Activated CD4-positive, alpha-beta T cell treated with anti-CD3 and anti-CD28 coated beads, Interleukin-2, amount 50 U/mL, for 16 hours (primary cell): ENCODE measurements around the gene ZPBP2.
"Not testable (repeated sequence)": the region's sequence is repeated elsewhere in the genome, so short reads cannot be mapped to it uniquely, and the experiment has no call there.

Experiments
- DNase-seq: peaks from one replicate; pipeline ENCODE4 v3.0.0-alpha.2; 2020

Gene ZPBP2, protein sequence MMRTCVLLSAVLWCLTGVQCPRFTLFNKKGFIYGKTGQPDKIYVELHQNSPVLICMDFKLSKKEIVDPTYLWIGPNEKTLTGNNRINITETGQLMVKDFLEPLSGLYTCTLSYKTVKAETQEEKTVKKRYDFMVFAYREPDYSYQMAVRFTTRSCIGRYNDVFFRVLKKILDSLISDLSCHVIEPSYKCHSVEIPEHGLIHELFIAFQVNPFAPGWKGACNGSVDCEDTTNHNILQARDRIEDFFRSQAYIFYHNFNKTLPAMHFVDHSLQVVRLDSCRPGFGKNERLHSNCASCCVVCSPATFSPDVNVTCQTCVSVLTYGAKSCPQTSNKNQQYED

DNA sequence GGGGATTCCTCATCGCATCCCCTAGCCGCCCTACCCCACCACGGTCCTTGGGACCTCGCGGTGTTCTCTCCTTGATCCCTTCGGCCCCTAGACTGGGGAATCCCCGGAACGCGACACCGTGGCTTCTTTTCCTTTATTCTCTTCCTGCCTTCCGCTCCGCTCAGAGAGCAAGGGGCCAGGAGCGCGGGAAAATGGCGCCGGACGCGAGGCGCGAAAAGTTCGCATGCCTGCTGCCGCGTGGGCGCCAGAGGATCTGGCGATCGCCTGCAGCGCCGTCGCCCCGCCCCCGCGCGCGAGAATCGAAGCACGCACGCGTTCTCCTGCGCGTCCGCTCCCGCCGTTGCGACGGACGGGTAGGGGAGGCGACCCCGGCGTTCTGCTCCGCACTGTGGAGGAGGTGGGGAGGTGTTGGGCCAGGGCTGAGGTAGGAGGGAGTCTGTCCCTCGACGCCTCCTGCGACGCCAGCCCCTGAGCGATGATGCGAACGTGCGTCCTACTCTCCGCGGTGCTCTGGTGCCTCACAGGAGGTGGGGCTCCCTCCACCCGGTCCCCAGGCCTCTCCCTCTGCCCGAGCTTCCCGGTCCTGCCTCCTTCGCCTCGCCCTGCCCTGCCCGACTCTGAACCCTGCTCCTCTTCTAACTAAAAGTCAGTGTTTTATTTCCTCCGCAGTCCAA is at the start of gene ZPBP2:
ZPBP2 (plus strand) TSS at position 323 of the 674 bp plus-strand sequence; CDS start at position 476, 153 bp downstream.
- DNase-seq, result no peak

DNA sequence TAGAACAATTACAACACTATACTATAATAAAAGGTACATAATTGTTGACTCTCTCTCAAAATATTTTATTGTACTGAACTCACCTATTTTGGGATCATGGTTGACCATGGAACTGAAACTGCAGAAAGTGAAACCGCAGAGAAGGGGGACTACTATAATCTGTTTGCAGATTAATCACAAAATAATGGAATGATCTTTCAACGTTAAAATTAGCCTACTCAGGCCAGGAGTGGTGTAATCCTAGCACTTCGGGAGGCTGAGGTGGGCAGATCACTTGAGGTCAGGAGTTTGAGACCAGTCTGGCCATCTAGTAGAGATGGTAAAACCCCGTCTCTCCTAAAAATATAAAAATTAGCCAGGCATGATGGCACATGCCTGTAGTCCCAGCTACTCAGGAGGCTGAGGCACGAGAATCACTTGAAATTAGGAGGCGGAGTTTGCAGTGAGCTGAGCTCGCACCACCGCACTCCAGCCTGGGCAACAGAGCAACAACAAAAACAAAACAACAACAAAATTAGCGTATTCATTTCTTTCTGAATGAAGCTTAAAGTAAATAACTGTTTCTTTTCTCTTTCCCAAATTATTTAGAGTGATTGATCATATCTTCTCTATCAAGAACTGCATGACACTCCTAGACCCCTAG is 49.5 kb upstream of the ZPBP2 start:
- peak; percentile 32 for DNase-seq

DNA sequence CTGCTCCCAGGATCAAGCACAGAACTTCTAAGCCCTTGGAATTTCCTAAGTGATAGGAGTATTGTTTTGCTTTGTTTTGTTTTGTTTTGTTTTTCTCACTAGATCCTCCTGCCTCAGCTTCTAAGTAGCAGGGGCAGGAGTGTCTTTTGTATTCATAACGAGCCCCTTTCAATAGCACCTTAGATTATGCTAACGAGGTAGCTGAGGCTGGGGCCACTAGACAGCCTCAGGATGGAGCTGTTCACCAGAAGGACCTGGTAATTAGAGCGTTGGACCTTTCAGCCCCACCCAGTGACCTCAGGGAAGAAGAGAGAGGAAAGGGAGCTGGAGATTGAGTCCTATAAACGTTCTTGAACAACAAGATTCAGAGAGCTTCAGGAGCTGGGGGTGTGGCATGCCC is 47.5 kb upstream of the ZPBP2 start:
- DNase-seq, result no peak

DNA sequence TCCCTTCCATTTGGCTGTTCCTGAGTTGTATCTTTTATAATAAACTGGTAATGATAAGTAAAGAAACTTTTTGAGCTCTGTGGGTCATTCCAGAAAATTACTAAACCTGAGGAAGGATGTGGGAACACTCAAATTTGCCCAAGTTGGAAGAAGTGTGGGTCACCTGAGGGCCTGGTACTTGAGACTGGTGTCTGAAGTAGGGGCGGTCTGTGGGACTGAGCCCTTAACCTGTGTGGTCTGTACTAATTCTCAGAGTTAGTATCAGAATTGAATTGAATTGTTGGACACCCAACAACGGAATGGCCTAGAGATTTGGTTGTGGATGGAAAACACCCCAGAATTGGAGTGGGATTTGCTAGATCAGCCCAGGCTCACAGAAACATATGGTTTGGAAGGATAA is 47.0 kb upstream of the ZPBP2 start:
- DNase-seq, result no peak

DNA sequence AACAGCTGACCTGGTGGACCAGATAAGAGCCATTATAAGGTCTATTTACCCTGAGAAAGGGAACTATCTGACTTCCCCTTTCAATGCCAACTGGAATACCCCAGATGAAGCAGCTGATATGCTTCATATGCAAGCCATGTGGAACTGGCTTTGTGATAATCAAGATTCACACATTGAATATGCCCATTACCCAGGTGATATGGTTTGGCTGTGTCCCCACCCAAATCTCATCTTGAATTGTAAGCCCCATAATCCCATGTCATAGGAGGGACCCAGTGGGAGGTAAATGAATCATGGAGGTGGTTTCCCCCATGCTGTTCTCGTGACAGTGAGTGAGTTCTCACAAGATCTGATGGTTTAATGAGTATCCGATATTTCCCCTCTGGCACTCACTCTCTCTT is 46.0 kb upstream of the ZPBP2 start:
- no peak for DNase-seq

DNA sequence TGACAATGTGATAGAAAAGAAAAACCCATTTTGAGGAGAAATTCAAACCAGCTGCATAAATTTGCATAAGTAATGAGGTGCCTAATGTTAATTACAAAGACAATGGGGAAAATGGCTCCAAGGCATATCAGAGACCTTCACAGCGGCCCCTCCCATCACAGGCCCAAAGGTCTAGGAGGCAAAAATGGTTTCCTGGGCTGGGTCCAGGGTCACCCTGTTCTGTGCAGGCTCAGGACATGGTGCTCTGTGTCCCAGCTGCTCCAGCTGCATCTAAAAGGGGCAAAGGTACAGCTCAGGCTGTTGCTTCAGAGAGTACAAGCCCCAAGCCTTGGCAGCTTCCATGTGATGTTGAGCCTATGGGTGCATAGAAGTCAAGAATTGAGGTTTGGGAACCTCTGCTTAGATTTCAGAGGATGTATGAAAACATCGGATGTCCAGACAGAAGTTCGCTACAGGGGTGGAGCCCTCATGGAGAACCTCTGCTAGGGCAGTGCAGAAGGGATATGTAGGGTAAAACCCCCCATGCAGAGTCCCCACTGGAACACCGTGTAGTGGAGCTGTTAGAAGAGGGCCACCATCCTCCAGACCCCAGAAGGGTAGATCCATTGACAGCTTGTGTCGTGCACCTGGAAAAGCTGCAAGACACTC is 44.5 kb upstream of the ZPBP2 start:
- no peak for DNase-seq

DNA sequence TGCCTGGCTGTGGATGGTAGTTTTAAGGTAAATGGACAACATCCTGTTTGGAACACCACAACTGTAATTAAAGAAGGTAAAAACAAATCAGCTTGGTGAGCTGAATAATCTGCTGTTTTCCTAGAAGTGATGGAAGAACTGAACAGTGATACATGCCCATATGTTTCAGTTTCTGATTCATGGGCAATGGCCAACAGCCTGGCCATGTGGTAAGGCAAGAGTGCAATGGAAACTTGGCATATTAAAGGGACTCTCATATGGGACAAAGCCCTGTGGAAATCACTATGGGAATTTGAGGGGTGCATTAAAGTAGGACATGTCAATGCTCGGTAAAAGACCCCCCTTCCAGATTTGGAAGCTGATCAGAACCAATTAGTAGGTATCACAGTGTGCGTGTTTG is 41.7 kb upstream of the ZPBP2 start:
- DNase-seq, result no peak

DNA sequence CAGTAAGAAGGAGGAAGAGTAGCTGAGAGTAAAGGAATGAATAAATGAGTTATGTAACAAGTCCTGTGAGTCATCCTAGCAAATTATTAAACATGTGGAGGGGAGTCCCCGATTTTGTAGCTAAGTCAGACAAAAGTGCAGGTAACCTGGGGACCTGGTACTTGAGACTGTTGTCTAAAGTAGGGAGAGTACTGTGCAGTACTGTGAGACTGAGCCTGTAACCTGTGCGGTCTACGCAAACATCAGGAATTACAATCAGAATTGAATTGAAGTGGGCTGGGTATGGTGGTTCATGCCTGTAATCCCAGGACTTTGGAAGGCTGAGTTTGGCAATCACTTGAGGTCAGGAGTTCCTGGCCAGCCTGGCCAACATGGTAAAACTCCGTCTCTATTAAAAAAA is 39.6 kb upstream of the ZPBP2 start:
- no peak for DNase-seq

DNA sequence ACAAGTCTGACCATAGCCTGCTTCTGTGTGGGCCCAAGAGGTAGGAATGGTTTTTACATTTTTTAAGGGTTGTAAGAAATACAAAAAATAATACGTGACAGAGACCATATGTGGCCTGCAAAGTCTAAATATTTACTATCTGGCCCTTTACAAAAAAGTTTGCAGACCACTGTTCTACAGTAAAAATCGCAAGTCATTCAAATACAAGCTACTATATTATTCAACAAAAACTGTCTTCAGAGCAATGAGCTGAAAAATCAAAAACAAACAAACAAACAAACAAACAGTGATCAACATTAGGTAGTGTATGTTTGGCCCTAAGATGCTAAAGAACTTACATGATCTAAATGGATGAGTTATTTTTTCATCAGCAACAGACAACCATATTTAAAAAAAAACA is 36.4 kb upstream of the ZPBP2 start:
- DNase-seq, result no peak

DNA sequence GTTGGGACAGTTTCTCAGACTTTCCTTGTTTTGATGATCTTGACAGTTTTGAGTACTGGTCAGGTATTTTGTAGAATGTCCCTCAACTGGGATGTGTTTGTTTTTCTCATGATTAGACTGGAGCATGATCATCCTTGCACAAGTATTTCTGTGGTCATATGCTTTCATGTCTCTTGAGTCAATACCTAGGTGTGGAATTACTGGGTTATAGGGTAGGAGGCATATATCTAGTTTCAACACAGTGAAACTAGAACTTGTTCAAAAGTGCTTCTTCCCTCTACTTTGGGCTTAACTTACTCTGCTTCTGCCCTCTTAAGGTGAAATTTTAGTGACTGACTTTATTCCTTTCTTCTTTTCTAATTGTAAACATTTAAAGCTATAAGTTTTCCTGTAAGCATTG is 34.0 kb upstream of the ZPBP2 start:
- DNase-seq, result peak; percentile 44

DNA sequence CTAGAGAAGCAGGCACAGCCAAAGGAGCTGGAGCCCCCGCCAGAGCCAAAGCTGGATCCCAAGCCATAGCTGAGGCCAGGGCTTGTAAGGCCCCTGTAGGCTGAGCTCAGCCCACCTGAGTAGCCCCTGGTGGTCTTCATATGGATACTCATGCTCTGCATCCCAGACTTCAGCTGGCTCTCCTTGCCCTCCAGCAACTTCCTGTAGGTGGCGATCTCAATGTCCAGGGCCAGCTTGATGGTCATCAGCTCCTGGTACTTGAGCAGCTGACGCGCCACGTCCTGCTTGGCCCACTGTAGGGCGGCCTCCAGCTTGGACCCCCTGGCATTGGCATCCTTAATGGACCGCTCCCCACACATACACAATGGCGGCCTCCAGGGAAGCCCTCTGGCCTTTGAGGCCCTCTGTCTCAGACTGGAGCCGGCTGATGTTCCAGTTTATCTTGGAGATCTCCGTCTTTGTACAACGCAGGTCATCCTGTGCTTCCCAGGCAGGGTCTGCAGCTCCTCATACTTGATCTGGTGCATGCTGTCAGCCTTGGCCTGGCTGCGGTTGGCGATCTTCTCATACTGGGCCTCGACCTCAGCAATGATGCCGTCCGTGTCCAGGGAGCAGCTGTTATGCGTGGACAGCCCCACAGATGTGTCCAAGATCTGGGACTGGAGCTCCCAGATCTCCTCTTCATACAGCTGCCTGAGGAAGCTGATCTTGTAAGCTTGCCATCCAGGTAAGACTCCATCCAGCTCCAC is 32.8 kb upstream of the ZPBP2 start:
- DNase-seq, result no peak

DNA sequence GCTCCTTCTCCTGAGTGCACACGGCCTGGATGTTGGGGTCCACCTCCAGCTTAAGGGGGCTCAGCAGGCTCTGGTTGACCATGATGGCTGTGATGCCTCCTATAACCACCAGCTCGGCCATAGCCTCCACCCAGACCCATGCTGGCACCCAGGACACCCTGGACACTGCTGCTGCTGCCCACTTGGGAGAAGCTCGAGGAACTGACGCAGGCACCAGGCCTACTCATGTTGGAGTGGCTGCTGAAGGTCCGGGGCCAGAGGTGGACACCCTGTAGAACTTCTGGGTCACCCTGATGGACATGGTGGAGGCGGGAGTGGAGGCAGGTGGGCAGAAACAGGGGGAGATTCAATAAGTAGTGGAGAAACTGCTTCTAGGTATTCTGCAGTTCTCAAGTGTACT is 31.9 kb upstream of the ZPBP2 start:
- no peak for DNase-seq

DNA sequence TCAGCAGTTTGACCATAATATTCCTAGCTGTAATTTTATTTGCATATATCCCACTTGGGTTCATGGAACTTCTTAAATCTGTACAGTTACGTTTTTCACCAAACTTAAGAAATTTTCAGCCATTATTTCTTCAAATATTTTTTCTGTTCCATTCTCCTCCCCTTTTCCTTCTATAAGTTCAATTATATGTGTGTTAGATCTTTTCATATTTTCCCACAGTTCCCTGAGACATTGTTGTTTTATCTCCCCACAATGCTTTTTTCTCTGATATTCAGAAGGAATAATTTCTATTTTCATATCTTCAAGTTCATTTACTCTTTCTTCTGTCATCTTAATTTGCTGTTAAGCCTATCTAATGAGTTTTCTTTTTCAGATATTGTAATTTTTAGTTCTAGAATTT is 29.9 kb upstream of the ZPBP2 start:
- no peak for DNase-seq

DNA sequence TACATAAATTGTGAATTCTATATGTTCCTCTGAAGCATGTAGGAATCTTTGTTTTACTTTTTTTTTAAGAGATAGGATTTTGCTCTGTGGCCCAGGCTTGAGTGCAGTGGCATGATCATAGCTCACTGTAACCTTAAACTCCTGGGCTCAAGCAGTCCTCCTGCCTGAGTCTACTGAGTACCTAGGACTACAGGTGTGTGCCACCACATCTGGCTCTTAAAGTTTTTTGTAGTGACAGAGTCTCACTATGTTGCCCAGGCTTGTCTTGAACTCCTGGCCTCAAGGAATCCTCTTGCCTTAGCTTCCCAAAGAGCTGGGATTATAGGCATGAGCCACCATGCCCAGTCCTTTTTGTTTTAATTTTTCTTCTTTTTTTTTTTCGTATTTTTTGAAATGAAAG is 29.2 kb upstream of the ZPBP2 start:
- no peak for DNase-seq

DNA sequence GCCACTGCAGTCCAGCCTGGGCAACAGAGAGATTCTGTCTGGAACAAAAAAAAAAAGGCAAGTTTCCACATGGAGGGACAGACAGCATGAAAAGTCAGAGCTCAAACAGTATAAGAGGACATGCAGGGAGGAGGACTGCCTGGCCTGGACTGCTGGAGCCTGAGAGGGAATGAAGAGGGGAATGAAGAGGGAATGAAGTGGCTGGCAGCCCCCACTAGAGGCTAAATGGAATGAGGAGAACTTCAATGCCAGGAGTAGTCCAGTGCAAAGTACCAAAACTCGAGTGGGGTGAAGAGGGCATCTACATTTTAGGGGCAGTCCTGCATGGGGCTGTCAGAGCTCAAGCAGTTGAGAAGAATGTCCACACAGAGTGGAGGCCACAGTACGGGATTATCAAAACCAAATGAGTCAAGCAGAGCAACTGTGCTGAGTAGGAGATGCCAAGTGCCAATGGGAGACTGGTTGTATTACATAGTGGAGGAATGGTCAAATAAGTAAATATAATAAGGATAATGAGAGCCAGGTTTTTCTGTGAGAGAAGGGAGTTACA is 26.8 kb upstream of the ZPBP2 start:
- DNase-seq, result no peak

DNA sequence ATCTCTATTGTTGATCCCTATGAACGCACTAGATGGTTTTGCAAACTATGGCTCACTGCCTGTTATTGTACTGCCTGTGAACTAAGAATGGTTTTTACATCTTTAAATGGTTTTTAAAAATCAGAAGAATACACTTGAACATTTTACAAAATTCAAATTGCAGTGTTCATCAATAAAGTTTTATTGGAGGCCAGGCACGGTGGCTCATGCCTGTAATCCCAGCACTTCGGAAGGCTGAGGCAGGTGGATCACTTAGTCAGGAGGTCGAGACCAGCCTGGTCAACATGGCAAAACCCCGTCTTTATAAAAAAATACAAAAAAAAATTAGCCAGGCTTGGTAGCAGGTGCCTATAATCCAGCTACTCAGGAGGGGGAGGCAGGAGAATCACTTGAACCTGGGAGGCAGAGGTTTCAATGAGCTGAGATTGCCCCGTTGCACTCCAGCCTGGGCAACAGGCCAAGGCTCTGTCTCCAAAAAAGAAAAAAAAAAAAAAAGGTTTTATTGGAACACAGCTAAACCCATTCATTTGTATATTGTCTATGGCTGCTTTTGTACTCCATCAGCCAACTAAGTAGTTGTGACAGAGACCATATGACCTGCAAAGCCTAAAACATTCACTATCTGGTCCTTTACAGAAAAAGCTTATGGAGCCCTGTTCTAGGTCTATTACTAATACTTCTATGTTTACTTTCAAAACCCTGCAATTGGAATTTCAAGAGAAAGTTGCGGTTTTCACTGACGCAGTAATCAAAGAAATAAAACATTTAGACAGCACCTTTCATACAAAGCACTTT is 22.8 kb upstream of the ZPBP2 start:
- DNase-seq, result no peak

DNA sequence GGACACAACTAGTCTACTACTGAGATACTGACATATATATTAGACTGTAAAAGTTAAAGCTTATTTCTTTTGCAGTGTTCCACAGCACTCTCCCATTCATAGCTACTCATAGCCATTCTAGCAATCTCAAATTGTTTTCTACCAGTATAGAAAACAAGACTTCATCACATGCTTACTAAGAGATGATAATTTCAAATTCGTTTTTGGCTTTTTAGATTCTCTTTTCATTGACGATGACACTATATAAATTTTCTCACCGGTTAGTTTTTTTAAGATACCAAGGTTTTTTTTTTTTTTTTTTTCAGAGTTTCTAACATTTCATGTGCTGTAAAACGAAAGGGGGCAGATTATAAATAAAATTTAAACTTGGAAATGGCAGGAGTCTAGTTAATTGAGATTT is 21.8 kb upstream of the ZPBP2 start:
- no peak for DNase-seq

DNA sequence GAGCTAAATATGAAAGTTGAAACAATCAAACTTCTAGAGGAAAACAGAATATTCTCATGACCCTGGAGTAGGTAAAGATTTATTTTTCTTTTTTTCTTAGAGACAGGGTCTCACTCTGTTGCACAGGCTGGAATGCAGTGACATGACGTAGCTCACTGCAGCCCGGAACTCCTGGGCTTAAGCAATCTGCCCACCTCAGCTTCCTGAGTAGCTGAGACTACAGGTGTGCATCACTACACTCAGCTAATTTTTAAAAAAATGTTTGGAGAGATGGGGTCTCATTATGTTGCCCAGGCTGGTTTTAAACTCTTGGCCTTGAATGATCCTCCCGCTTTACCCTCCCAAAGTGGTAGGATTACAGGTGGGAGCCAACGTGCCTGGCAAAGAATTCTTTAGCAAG is 19.4 kb upstream of the ZPBP2 start:
- DNase-seq, result no peak

DNA sequence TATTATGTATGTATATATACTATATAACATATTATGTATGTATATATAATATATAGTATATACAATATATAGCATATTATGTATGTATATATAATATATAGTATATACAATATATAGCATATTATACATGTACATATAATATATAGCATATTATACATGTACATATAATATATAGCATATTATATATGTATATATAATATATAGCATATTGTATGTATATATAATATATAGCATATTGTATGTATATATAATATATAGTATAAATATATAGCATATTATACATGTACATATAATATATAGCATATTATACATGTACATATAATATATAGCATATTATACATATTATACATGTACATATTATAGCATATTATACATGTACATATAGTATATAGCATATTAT is 17.8 kb upstream of the ZPBP2 start:
- not testable (repeated sequence) for DNase-seq

DNA sequence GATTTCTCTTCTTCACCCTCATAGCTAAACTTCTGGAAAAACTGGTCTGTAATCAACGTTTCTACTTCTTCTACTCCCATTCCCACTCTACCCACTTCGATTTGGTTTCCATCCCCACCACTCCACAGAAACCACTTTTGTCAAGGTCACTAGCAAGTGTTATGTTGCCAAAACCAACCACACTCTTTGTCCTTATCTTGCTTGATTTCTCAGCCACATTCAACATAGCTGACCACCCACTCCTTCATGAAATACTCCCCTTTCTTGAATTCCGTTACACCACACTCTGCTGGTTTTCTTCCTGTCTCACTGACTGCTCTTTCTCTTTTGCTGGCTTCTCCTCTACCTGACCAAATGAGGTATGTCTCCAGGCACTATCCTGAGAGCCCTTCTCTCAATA is 15.8 kb upstream of the ZPBP2 start:
- no peak for DNase-seq

DNA sequence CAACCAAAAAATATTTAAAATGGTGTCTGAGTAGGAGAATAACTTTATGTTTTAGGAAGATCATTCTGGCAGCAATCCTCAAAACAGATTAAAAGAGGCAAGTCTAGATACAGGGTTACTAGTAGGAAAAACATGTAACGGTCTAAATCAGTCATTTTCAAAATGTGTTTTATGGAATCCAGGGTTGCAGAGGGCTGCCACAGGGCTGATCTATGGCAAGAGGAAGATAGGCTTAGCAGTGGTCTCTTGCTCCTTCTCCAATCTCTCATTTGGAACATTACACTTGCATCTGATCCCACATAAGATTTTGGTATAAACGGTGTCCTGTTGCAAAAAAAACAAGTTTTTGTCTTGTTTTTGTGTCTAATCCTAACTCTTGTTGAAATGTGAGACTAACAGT is 13.1 kb upstream of the ZPBP2 start:
- no peak for DNase-seq
